Stimulated activated CD8-positive, alpha-beta memory T cell treated with anti-CD3 and anti-CD28 coated beads, Interleukin-2, amount 100 ng/mL, for 48 hours (primary cell): ENCODE measurements around the gene LRIG2.
"Not testable (repeated sequence)": the region's sequence is repeated elsewhere in the genome, so short reads cannot be mapped to it uniquely, and the experiment has no call there.

Experiments used
- DNase-seq, 2 donors: peaks; one replicate each; pipeline ENCODE4 v3.0.0-alpha.2; 2020; ENCODE audit warnings: low read depth in 2 of 2

The LRIG2 gene

GRCh38 chr1:113072757-113073478 is at the start of gene LRIG2:
Gene LRIG2 (plus strand): TSS chr1:113073198. CDS start chr1:113073407, 209 bp downstream.
- peak; percentile 96 to 98 for DNase-seq

GRCh38 chr1:113023316-113023715 is 49.7 kb upstream of the LRIG2 start:
- not testable (repeated sequence) for DNase-seq

- DNase-seq = no peak
Measured at GRCh38 chr1:113027007-113027406, 46.0 kb upstream of the LRIG2 start.

GRCh38 chr1:113027449-113027848 is 45.5 kb upstream of the LRIG2 start:
- DNase-seq = no peak

- no peak for DNase-seq
Measured at GRCh38 chr1:113029822-113030221, 43.2 kb upstream of the LRIG2 start.

- DNase-seq = no peak
Measured at GRCh38 chr1:113031171-113031933, 41.6 kb upstream of the LRIG2 start.

- DNase-seq = no peak
Measured at GRCh38 chr1:113035086-113035485, 37.9 kb upstream of the LRIG2 start.

- DNase-seq = no peak
Measured at GRCh38 chr1:113036639-113037321, 36.2 kb upstream of the LRIG2 start.

- DNase-seq = no peak
Measured at GRCh38 chr1:113040041-113040440, 33.0 kb upstream of the LRIG2 start.

GRCh38 chr1:113040718-113041412 is 32.1 kb upstream of the LRIG2 start:
- no peak for DNase-seq

GRCh38 chr1:113041569-113042284 is 31.3 kb upstream of the LRIG2 start:
- no peak for DNase-seq

- no peak for DNase-seq
Measured at GRCh38 chr1:113042285-113043143, 30.5 kb upstream of the LRIG2 start.

- DNase-seq = not testable (repeated sequence)
Measured at GRCh38 chr1:113043144-113043488, 29.9 kb upstream of the LRIG2 start.

- no peak for DNase-seq
Measured at GRCh38 chr1:113046569-113046968, 26.4 kb upstream of the LRIG2 start.

GRCh38 chr1:113048064-113048463 is 24.9 kb upstream of the LRIG2 start:
- no peak for DNase-seq

- no peak for DNase-seq
Measured at GRCh38 chr1:113053344-113054126, 19.5 kb upstream of the LRIG2 start.

GRCh38 chr1:113055570-113055969 is 17.4 kb upstream of the LRIG2 start:
- no peak for DNase-seq

GRCh38 chr1:113057006-113057405 is 16.0 kb upstream of the LRIG2 start:
- no peak for DNase-seq

- no peak for DNase-seq
Measured at GRCh38 chr1:113058941-113059706, 13.9 kb upstream of the LRIG2 start.
